NCI-H187 (cell line): Measurements from ENCODE around the gene SH3RF2.
"Not testable (repeated sequence)": the region's sequence is repeated elsewhere in the genome, so short reads cannot be mapped to it uniquely, and the experiment has no call there.

Experiments used
- DNase-seq, 2 experiments: peaks; one replicate each; lab custom pipeline; 2025; lab: John Stamatoyannopoulos, UW

The SH3RF2 gene

GRCh38 chr5:145980259-145980658 lies 43.9 kb downstream of the SH3RF2 start:
- no peak for DNase-seq

GRCh38 chr5:145980718-145981117 lies 44.3 kb downstream of the SH3RF2 start:
- no peak for DNase-seq

- no peak for DNase-seq
Measured at GRCh38 chr5:145981589-145982571, 45.5 kb downstream of the SH3RF2 start.

DNA sequence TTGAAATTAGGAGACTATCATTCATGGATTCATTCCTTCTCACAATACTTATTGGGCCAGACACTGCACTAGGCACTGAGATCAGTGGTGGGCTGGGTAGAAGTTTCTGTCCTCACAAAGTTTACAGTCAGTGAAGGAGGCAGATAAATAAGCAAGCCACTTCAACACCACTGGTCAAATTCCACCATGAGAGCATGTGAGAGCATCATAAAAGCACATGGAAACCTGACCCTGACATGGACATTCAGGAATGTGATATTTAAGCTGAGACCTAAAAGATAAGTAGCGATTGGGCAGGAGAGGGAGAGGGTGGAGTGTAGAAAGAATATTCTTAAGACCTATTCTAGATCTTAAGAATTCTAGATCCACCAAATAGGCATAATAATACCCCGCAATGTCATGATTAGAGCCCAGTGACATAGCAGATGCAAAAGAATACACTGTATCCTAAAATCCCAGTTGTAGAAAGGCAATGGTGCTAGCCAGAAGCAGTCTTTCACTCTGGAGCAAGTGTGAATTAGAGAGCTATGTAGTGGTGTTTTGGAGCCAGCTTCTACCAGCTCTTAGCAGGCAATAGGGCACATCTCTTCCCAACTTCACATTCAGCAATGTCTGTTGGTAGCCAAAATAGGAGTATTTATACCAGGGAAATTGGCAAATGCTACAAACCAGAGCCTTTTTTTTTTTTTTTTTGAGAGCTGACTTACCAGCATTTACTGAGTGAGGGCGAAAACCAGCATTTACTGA lies 46.4 kb downstream of the SH3RF2 start:
- no peak for DNase-seq

GRCh38 chr5:145983446-145983845 lies 47.1 kb downstream of the SH3RF2 start:
- DNase-seq = no peak

GRCh38 chr5:145984072-145984471 lies 47.7 kb downstream of the SH3RF2 start:
- no peak for DNase-seq

- DNase-seq = no peak
Measured at GRCh38 chr5:145987856-145988255, 51.5 kb downstream of the SH3RF2 start.

DNA sequence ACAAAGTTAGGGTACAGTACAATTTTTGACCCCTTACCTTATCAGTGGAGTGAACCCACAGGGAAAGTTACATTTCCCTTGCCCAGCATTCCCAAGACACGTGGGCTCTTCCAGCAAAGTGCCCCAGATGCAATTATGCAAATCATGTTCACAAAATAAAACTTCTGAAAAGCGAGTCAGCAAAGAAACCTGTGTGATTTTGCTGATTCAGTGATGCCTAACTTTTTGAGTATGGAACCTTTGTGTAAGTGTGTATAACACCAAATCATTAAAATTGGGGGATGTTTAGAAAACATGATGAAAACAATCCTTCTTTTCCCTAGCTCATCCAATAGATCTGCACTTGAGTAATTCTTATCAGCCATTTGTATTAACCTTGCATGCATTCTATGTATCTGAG lies 52.6 kb downstream of the SH3RF2 start:
- DNase-seq = no peak

GRCh38 chr5:145989428-145989827 lies 53.0 kb downstream of the SH3RF2 start:
- no peak for DNase-seq

DNA sequence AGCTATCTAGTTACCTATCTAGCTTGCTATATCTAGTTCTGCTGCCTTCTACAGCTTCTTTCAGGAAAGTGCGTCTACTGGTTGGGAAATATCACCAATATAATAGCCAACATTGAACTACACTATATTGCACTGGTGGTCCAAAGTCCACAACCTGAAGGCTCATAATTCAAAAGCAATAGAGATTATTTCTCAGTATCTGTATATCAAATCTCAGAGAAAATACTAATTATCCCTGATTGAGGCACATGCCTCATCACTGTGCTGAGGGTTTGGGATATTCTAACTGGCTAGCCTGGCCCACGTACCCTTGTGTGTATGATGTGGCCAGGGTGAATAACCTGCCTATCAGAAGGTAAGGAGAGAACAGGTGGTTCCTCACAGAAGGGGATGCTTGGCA lies 53.8 kb downstream of the SH3RF2 start:
- DNase-seq = no peak

GRCh38 chr5:145991044-145991575 lies 54.7 kb downstream of the SH3RF2 start:
- no peak for DNase-seq

GRCh38 chr5:145993538-145993937 lies 57.2 kb downstream of the SH3RF2 start:
- not testable (repeated sequence) for DNase-seq

DNA sequence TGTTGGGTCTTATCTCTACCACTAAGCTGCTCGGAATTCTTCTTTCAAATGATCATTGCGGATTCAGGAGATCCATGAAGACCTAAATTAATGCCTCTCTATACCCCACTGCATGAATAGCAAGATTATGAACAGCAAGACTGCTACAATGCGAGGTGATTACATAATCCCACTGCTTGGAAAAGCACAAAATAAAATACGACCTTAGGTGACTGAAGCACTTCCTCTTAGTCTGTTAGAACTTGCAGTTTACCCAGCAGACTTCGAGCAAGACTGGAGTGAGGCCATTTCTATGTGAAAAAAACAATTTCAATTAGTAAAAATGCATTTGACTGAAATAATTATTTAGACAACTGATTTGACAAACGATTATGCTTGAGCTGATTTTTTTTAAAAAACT lies 59.8 kb downstream of the SH3RF2 start:
- no peak for DNase-seq

DNA sequence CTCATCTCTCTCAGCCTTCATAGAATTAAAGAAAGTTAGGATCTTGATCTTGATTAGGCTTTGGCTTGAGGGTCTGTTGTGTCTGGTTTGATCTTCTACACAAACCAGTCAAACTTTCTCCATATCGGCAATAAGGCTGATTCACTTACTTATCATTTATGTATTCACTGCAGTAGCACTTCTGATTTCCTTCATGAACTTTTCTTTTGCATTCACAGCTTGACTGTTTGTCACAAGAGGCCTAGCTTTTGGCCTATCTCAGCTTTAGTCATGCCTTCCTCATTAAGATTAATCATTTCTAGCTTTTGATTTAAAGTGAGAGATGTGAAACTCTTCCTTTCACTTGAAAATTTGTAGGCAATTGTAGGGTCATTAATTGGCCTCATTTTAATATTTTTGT lies 62.8 kb downstream of the SH3RF2 start:
- DNase-seq = no peak

DNA sequence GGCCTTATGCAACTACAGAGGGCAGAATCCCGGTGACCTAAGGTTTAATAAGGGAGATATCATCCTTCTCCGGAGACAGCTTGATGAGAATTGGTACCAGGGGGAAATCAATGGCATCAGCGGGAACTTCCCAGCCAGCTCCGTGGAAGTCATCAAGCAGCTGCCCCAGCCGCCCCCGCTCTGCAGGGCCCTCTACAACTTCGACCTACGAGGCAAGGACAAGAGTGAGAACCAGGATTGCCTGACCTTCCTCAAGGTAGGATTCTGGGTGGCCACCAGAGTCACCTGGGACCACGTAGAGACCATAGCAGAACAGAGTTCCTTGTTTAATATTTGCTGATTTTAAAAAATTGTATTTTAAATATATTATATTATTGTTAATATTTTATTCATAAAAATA lies 63.7 kb downstream of the SH3RF2 start:
- no peak for DNase-seq

GRCh38 chr5:146001544-146002190 lies 65.3 kb downstream of the SH3RF2 start:
- DNase-seq = no peak

GRCh38 chr5:146002491-146002890 lies 66.1 kb downstream of the SH3RF2 start:
- DNase-seq = no peak

GRCh38 chr5:146003852-146004251 lies 67.5 kb downstream of the SH3RF2 start:
- DNase-seq = no peak

- no peak for DNase-seq
Measured at GRCh38 chr5:146005264-146005663, 68.9 kb downstream of the SH3RF2 start.

DNA sequence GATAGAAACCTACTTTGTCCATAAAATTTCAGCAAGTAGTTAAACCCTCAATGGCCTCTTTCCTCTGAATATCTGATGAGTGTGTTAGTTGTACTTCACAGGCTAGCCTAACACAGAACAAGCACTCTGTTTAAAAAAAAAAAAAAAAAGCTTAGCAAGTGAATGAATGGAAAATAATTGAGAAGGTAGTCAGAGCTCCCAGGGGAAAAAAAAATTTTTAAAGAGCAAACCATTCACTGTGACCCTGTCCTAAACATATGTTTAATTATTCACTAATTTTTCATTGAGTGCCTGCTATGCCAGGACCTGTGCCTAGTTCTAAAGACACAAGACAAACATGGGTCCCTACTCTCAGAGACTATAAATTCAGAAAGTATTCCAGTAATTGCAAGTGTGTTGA lies 69.3 kb downstream of the SH3RF2 start:
- no peak for DNase-seq

DNA sequence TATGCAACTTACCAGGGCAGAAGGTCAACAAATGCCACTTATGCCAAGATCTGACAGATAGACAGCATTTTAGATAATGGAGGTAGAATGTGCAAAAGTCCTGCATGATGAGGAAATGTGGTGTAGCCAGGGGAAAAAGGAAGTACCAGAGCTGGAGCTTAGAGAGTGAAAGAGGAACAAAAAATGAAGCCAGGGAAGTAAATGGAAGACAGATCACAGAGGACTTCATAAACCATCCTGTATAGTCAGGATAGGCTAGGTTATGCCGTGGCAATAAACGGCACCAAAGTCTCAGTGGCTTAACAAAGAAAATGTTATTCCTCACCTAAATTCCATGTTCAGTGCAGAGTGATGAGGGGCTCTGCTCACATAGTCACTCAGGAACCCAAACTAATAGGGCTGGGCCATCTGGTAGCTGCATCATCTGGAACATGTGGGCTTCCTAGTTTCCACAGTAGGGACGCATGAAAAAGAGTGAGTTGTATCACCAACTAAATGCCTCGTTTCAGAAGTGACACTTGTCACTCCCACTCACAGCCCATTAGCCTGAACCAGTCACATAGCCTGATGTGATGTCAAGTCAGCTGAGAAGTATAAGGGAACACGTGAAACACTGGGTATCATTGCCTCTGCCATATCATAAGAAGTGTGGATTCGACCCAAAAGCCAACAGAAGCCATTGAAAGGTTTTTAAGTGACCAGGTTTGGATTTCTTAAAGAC lies 70.3 kb downstream of the SH3RF2 start:
- DNase-seq = no peak

- DNase-seq = no peak
Measured at GRCh38 chr5:146007270-146007669, 70.9 kb downstream of the SH3RF2 start.
